ENCODE results near the gene TTL.

GRCh38 chr2:112530728-112531127 is 48.8 kb downstream of the TTL start:
- TF ChIP-seq CTCF (IDR thresholded peaks at IDR 0.05) = no peak
- TF ChIP-seq EZH2phosphoT487 (IDR thresholded peaks at IDR 0.05) = no peak
- no peak for TF ChIP-seq EZH2 (IDR thresholded peaks at IDR 0.05)
